Activated CD8-positive, alpha-beta memory T cell treated with anti-CD3 and anti-CD28 coated beads for 4 hours (primary cell): ENCODE data around the gene IL23R.
"Not testable (repeated sequence)": the region's sequence is repeated elsewhere in the genome, so short reads cannot be mapped to it uniquely, and the experiment has no call there.

Experiments
- DNase-seq, 2 donors: peaks; one replicate each; pipeline ENCODE4 v3.0.0-alpha.2; 2020; ENCODE audit warnings: low read depth in 2 of 2

The IL23R gene, protein sequence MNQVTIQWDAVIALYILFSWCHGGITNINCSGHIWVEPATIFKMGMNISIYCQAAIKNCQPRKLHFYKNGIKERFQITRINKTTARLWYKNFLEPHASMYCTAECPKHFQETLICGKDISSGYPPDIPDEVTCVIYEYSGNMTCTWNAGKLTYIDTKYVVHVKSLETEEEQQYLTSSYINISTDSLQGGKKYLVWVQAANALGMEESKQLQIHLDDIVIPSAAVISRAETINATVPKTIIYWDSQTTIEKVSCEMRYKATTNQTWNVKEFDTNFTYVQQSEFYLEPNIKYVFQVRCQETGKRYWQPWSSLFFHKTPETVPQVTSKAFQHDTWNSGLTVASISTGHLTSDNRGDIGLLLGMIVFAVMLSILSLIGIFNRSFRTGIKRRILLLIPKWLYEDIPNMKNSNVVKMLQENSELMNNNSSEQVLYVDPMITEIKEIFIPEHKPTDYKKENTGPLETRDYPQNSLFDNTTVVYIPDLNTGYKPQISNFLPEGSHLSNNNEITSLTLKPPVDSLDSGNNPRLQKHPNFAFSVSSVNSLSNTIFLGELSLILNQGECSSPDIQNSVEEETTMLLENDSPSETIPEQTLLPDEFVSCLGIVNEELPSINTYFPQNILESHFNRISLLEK

DNA sequence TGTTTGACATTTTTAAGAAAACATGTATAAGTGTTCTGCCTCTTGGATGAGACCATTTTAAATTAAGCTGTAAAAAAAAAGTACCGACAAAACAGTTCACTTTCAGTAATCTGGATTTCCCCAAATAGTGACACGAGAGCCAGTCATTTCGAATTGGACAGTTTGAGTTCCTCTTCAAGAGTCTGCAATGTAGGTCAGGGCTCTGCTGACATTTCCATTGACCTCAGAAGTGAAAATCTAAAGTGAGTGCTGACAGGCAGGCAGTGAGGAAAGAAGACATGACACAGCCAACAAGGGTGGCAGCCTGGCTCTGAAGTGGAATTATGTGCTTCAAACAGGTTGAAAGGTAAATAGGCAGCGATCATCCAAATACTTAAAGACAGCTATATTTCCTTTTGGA, at the start of gene IL23R:
Gene IL23R, plus strand, starts transcription at position 259 of the 400 bp plus-strand sequence. CDS start 1,667 bp downstream, outside the sequence.
- DNase-seq = no peak

DNA sequence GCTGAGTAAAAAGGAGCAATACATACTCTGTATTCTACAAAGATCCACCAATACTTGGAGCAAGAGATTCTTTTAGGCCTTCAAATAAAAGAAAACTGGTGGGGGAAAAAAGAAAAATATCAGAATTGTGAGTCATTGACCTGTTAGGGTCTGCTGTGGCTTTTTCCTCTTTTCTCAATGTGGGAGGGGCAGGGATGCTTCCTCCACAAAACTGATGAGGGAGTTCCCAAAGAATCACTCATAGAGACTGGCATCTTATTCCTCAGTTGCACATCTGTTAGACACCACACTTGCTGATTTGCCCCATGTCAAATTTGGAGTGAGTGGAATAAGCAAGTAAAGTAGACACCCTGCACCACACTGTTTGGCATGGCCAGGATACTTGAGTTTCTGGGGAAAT, 48.1 kb upstream of the IL23R start:
- DNase-seq = no peak

DNA sequence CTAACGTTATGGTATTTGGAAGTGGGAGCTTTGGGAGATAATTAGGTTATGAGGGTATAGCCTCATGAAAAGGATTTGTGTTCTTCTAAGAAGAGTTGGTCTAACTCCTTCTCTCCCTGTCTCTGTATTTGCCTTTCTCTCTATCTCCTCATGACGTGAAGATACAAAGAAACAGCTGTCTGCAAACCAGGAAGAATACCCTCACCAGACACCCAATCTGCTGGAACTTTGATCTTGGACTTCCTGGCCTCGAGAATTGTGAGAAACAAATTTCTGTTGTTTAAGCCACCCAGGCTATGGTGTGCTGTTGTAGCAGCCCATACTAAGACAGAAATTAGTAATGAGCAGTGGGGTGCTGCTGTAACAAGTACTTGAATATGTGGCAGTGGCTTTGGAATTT, 47.6 kb upstream of the IL23R start:
- no peak for DNase-seq

DNA sequence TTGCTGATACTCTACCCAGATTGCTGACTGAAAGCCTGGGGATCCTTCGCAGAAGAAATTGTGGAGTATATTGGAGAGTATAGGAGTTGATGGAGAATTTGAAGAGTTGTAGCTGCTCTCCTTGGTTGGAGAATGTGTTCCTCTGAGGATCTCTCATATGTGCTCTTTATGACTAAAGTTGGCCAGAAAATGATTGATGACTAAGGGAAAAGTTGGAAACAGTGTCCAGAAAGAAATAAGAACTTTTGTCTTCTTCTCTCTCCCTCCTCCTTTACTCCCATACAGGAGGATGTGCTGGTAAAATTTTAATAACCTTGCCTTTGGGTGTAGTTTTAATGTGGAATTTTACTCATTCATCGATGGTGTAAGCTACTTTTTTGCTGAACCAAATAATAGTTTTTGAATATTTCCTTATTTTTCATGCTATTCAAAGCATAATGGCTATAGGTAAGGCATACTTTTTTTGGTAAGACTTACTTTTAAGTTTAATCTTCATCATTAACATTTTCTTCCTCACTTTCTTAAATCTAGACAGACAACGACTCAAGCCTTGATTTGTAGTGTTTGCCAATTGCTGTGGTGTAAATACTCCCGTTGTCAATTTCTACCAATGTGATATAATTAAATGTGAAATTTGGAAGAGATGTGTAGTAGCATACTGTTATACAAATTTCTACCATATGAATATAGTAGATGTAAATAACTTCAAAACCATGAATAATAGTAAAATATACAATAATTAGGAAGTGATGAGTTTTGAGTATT, 45.2 kb upstream of the IL23R start:
- DNase-seq = no peak

DNA sequence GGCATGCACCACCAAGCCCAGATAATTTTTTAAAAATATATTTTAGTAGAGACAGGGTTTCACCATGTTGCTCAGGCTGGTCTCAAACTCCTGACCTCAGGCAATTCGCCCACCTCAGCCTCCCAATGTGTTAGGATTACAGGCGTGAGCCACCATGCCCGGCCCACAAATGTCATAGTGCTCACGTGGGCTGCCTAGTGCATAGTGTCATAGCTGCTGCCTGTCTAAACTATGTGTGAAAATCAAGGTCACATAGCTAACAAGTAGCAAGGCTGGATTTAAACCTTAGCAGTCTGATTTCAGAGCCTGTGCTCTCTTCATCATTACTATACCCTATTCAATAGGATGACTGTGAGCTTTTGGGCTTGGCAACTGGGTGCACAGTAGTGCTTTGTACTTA, 41.8 kb upstream of the IL23R start:
- no peak for DNase-seq

DNA sequence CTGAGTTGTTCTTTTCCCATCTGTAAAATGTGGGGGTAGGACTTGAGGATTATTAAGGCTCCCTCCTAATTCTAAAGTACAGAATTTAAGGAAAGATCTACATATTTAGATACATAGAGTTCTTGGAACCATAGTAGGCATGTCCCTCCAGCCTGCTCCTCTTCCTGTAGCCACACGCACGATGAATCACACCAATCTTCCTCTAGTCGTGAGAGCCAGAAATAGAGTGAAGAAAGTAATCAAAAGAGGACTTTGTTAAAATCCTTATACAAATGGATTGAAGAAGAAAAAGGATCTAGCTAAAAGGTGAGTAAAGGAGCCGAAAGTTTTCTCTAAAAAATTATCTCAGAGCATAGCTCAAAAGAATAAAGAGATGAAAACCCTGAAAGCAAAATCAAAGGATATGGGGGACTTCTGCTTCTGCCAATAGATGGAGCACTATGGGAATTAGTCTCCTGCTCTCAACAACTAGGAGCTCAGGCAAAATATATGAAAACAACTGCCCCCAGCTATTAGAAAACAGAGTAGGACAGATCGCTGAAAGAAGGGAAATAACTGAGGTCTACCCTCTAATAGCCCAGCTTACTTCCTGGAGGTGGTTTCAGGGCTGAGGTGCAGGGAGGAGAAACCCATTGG, 40.0 kb upstream of the IL23R start:
- DNase-seq = no peak

DNA sequence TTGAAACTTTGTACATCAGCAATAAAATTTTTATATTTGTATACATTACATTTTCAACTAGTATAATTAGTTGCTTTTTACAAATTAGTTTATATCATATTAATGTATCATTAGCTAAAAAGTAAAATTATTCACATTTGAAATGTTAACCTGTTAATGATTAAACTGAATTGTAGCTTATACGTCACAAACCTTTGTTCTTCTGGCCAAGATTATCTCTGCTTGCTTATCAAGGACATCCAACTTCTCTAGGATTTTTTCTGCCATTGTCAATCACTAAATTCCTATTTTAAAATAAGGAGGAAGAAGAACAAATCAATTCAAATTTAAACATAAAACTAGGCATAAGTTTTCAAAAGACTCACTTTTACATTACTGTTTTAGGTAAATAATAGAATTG, 39.3 kb upstream of the IL23R start:
- DNase-seq = no peak

DNA sequence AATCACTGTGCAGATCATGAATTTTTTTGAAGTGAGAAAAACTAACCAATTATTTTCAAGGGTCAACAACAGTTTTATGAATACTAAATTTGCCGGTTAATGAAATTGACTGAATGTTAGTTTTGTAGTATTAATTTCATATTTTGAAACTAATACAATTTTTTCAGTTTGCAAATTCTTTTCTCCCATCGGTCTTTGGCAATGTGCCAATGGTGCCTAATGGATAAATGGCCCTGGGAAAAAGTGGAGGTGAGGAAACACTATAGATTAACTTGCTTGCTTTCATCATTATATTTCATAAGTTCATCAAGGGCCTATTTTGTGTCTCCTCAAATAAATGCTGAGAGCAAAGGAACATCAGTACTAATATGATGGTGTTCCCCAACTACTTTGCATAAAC, 35.6 kb upstream of the IL23R start:
- DNase-seq = no peak

DNA sequence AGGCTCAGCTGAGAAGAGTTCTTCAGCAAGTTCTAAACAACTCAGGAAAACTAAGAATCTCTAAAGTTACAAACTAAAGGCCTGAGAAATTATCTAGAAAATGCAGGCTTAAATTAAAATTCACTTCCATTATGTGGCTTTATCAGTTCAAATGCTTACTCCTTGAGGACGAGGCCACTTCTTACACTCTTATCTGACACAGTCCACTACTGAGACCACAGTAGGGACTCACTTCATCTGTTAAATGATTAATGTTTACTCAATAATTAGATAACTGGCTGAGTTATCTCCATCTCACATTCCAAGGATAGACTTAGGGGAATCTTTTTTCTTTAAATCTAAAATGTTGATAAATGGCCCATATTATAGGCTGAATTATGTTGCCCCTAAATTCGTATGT, 33.1 kb upstream of the IL23R start:
- no peak for DNase-seq

DNA sequence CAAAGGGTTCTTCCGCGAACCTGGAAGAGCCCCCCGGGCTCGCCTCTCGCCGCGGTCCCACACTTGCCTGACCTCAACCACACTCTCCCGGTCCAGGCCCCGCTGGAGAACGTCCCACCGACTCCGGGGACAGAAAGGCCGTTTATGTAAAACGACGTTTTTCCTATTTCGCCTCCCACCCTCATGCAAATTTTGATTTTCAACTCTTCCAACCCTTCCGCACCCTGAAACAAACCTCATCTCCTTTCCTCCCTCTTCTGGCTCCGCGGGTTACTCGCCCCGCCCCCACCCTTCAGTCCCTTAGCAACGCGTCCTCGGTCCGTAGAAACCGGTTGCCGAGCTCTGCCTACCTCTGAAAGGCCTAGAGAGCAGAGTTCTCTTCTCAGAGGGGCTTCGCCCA, 31.6 kb upstream of the IL23R start, which contains the start of gene C1orf141:
Gene C1orf141, minus strand, starts transcription at position 276 of the 400 bp plus-strand sequence. CDS start 7,730 bp downstream, outside the sequence.
- no peak for DNase-seq

DNA sequence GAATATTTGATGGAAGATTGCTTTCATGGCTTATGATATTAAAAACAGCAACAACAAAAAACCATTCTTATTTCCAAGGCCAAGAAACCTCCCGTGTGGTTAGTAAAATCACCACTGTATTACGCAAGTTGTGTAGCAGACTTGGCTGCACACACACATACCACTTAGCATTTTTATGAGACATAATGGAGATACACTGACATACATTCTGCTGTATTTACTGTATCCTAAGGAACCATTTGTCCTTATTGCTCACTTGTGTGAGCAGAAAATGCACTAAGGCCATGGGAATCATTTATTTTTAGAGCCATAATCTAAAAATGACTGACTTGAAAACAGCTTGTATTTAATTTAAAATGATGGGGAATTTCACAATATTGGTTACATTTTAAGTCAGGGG, 30.9 kb upstream of the IL23R start:
- no peak for DNase-seq

DNA sequence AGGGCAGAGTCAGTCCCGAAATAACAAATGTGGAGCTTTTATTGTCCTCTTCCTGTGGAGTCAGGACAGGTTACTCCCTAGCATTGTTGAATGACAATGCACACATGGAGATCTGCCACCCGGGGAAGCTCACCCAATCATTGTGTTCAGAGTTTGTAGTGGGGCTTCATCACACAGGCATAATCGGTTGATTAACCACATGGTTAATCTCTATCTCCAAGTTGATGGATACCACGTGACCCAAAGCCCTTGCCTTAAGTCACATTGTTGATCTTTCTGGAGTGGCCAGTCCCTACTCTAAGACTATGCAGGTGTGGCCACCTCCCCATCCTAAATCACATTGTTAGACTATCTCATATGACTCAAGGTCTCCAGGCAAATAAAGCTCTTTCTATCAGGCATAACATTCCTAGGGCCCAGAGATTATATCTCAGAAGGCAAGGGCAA, 28.9 kb upstream of the IL23R start:
- no peak for DNase-seq

DNA sequence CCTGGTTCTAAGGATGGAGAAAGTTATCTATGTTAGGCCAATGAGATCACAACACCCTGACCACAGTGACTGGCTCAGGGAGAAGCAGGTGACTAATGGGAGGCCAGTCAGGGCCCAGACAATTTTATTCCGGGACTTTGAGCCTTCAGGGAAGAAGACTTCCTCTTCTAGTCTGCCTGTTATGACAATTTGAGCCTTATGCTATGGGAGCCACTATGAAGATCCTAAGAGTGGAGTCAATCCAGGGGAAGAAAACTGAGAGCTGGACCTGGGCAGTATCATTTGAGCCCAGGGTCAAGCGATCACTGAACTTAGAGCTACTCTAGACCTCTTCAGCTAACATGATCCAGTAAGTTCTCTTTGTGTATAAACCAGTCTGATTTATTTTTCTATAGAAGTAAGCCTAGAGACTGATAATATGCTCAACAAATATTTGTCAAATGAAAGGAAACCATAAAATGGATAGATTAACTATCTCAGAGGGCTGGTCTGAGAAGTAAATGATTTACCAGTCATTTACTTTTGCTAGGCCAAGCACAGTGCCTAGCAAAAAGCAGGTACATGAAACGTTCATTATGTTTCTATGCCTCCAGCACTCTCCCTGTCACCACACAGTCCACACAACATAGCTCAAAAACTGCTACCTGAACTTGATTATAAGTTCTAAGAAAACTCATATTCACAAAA, 27.3 kb upstream of the IL23R start:
- no peak for DNase-seq

DNA sequence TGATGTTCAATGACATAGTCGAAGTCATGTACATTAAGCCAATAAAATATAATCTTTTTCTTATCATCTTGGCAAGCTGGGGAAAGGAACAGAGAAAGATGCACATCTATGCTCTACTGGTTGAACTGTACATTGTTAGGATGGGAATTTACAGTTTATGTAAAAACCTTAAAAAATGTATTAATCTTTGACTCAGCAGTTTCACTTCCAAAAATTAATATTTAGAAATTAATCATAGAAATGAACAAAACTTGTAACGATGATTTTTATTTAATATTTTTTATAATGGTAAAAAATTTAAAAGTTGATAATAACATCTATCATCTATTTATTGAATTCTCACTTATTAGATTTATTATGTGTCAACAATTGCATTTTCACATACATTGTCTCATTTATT, 25.8 kb upstream of the IL23R start:
- no peak for DNase-seq

DNA sequence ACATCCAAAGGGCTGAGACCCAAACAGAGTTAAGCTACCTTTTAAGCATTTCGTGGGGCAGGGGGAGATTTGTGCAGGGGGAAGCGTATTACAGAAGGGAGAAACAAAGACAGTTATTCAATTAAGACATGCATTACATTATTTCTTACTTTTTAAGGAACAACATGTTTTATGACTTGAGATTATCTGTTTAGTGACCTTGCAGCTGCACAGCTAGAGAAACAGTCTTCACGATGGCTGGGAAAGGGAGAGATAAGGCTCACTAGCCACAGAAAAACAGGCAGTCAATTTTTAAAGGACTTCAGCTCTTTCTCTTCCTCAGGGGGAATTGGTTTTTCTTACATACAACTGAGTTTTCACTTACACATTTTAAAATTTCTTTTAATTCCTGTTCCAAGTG, 24.4 kb upstream of the IL23R start:
- not testable (repeated sequence) for DNase-seq

DNA sequence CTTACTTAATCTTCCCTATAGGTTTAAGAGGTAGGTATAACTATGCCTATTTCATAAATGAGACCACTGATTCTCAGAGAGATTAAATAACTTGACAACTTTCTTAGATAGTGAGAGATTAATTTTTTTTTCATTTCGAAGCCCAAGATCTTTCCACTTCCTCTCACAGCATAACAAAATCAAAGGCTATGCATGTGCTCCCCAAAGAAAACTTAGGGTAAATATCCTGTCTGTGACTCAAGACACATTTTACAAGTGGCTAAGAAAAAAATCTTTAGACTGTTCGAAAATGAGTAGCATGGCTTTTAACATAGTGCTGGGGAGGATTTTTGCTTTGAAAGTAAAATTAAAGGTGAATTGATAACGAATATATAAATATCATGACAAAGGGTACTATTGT, 23.3 kb upstream of the IL23R start:
- DNase-seq = no peak

DNA sequence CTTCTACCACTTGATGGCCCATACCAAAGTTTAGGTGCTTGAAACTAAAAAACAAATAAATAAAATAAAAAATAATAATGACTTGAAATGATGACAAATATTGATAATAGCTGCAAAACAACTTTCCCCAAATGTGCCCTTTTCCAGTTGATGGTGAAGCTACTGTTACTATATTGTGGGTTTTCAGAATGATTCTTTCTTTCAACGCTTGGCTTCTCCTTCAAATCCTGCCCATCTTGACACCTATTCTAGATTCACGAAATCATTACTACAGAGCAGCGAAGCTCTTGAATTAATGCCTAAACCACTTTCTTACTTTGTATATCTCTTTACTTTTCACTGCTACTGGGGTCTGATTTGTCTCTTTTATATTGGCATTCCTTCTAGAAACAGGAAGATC, 22.3 kb upstream of the IL23R start:
- no peak for DNase-seq

DNA sequence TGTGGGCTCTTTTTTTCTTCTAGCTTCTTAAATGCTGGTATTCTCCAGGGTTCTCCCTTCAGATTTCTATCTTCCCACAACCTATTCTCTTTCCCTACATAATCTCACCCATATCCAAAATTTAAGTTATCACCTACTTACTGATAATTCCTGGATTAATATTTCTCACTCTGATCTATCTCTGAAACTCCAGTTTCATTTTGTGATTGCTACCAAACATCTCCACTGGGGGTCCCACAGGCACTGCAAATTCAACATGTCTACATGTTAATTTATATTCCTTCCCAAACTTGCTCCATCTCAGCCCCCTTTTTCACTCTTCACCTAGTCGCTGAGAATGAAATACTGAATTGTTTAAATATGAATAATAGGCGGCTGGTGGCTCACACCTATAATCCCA, 21.6 kb upstream of the IL23R start:
- DNase-seq = no peak

DNA sequence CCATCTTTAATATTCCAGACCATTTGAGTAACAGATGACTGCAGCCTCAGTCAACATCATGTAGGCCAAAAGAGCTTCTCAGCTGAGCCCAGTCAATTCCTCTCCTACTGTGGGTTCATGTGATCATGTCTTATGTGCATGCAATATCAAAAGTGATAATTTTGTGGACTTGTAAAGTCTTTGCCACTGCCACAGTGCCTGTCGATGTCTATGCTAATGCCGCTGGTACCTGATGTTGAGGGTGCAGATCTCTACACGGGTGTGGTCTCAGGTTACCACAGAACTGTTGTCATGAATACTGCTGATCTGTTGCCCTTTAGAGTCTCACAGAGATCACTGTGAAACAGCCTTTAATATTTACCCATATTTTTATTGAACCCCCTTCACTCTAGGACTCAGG, 20.2 kb upstream of the IL23R start:
- no peak for DNase-seq

DNA sequence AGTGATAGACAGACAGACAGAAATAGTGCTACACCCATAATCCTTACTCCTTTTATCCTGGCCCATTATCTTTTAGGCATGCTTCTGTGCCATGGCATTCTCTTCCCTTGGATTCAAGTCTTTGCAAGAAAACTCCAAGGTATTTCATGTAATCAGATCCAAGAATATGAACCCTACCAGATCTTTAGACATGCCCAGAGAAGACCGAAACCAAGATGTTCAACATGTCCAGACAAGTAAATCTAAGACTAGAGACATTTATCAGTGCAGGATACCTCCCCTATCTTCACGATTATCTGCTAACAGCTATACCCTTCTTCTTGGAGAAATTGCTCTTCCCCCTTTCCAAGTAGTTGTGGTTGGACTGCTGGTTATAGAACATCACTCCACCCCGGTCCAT, 19.7 kb upstream of the IL23R start:
- no peak for DNase-seq

DNA sequence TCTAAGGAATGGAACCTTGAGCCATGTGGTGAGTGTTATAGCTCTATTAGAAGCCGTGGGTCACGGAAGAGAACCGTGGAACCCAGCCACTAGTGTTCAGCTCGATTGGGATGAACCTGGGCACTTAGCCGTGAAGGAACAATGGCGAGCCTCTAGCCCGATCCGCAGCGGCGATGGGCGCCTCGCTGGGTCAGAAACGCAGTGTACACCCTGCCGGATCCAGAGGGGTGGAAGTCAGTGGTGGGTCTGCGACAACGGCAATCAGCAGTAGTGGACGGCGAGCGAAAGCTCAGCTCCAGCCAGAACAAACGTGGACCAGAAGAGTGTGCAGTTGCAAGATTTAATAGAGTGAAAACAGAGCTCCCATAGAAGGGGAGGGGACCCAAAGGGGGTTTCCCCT, 18.3 kb upstream of the IL23R start:
- DNase-seq = not testable (repeated sequence)
